Stimulated activated CD8-positive, alpha-beta memory T cell treated with anti-CD3 and anti-CD28 coated beads, Interleukin-12 subunit alpha, Interleukin-12 subunit beta, amount 100 ng/mL, for 1 hour (primary cell): Measurements from ENCODE around the gene FAM131C.

Experiments
- DNase-seq: peaks from one replicate; pipeline ENCODE4 v3.0.0-alpha.2; 2020; ENCODE audit warnings: low read depth

The FAM131C gene

DNA sequence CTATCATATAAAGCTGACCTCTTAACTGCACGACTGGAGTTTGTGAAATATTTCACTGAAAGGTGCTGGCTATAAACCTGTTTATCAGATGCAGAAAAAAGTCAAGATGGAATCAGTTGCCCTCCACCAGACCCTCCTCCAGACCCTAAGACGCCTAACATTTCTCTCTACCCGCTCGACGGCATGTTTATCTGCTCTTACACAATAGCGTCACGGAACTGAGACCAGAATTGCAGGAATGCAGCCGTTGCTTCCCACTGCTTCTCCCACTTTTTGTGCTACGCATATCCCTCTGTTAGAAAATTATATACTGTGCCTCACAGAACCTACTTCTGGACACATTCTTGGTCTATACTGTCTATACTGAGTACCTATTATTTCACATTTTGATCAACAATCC is 28.2 kb upstream of the FAM131C start:
- no peak for DNase-seq

DNA sequence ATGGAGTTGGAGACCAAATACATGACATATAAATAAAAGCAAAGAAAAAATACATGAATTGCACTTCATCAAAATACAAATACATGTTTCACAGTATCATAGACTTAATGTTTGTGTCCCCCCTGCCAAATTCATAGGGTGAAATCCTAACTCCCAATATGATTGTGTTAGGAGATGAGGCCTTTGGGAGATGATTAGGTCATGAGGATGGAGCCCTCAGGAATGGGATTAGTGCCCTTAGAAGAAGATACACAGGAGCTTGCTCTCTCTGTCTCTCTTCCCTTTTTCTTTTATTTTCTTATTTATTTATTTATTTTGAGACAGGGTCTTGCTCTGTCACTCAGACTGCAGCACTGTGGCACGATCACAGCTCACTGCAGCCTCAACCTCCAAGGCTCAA is 26.0 kb upstream of the FAM131C start:
- DNase-seq = no peak

DNA sequence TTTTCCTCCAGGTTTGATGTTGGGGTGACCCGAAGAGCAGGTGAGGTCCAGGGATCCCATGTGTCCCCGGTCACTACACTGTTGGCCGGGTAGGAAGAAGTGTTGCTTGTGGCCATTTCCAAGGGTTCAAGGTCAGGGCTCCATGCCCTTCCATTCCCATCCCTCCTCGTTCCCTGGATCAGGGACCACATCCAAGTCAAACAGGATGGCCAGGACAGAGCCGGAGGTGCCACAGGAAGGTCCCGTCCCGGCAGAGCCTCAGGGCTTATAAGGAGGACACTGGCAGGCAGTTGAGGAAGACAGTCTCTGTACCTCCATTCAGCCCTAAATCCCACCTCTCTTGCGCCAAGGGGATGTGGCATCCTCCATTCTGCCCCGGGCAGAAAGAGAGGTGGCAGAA is 22.0 kb upstream of the FAM131C start:
- no peak for DNase-seq

DNA sequence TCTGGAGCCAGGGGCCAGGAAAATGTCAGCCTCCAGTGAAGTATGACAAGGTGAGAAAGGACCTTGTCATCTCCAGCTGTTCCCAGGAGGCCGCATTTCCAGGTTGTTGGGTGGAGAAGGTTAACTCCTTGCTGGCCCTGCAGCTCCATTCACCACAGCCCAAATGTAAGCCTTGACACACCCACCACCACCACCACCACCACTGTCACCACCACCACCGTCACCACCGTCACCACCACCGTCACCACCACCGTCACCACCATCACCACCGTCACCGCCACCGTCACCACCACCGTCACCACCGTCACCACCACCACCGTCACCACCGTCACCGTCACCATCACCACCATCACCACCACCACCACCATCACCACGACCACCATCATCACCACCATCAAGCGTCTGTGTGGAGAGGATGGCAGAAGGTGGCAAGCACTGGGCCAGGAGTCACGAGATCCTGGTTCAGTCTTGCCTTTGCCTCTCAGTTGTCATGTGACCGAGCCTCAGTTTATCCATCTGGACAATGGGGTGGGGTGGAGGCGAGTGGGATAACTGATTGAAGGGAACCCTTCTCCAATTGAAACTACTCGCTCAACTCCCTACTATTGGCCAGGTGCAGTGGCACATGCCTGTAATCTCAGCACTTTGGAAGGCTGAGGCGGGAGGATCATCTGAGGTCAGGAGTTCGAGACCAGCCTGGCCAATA is 21.2 kb upstream of the FAM131C start:
- DNase-seq = no peak

DNA sequence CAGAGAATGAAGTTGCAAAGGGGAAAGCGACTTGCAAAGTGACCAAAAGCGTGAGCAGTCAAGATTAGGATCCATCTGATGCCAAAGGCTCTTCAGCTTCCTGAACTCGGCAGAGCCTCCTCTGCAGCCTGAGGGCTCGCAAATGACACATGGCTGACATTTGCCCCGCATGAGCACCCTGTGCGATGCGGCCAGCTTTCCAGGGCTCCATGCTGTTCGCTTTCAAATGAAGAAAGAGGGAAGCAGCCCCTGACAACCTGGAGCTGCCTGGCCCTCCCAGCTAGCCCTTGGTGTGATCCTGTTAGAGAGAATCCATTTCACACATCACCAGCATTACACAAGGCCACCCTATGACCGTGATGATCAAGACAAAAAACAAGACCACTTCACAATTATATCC is 20.2 kb upstream of the FAM131C start:
- no peak for DNase-seq

DNA sequence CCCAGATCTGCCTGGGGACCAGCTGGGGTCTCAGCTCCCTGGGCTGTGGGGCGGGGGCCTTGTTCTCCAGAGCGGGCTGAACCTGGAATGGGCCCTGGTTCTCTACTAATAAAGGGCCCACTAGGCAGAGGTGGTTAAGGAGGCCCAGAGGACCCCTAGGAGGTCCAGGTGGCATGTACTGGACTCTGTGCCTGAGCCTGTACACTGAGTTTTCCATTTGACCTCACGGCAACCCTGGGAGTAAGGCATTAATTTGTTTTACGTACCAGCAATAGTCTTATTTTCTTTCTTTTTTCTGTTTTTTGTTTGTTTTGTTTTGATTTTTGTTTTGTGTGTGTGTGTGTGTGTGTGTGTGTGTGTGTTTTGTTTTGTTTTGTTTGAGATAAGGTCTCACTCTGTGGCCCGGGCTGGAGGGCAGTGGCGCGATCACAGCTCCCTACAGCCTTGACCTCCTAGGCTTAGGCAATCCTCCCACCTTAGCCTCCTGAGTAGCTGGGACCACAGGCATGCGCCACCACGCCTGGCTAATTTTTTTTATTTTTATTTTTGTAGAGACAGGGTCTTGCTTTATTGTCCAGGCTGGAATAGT is 19.6 kb upstream of the FAM131C start:
- DNase-seq = no peak

DNA sequence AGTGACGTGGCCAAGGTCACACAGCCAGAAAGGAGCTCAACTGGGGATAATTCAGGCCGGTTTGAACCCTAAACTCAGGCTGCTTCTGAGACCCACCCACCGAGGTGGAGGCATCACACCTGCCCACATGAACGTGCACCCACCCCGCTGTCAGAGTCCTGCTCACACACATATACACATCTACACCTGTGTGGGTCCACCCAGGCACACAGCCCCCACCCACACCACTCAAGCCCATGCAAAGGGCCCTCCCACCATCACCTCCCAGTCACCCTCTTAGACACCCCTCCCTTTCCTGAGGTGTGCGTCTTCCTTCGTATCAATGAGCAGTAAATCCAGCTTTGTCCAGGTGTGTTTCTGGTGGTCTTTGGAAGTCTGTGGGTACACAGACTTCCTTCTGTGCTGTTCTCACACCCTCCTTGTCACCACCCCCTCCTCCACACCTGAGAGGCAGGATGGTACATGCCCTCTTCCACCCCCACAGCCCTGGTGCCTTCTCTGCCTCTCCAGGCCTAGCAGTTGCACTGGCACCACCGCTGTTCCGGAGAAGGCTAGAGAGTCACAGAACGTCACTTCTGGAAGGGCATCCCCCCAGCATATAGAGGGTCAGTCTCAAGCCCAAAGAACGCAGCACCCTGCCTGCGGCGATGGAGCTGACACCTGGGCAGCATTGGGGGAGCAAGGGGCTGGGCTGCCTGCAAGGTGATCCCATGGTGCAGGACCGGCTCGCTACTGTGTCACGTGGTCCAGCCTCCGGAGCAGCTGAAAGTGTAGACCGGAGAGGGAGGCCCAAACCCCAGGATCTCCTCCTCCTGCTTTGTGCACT is 18.9 kb upstream of the FAM131C start:
- DNase-seq = no peak

DNA sequence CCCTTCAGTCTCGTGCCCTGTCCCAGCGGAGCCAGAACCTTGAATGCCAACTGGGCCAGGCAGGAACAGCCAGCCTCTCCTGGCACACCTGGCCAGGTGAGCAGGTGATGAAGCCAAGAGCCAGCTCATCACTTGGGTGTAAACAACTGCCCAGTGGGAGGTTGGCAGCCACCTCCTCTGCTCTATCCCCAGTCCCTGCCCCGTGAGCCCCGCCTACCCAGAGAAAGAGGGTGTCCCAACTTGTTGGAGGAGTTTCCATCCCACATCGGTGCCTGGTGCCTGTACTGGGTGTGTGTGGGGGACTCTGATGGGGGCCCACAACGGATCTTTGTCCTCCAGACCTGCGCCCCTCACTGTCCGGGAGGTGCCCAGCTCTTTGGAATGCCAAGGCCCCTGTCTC is 17.8 kb upstream of the FAM131C start:
- no peak for DNase-seq

DNA sequence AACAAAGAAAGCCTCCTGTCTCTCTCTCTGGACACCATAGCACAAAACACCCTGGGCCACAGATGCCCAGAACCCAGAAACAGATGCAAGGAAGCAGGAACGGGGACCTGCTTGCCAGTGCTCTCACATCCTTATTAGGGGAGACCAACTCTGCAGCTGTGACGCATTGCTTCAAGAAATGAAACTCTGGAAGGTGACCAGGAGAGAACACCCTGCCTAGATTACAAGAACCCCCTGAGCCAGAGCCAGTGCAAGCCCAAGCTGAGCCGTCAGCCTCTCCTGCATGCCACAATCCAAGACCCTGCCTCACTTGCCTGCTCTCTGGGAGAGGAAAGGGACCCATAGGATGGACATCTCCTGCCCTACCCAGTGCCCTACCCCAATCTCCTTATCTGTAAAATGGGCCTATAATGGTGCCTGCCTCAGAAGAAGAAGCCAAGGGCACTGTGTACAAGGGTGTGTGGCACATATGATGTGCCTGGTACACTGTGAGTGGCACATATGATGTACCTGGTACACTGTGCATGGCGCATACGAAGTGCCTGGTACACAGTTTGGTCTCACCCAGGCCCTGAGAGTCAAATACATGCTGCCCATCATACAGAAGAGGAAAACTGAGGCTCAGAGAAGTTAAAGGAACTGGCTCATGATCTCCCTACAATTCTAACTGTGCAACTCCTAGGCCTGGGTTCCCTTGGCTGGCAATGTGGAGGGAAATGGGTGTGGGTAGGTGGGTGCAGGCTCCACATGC is 16.8 kb upstream of the FAM131C start:
- DNase-seq = no peak

DNA sequence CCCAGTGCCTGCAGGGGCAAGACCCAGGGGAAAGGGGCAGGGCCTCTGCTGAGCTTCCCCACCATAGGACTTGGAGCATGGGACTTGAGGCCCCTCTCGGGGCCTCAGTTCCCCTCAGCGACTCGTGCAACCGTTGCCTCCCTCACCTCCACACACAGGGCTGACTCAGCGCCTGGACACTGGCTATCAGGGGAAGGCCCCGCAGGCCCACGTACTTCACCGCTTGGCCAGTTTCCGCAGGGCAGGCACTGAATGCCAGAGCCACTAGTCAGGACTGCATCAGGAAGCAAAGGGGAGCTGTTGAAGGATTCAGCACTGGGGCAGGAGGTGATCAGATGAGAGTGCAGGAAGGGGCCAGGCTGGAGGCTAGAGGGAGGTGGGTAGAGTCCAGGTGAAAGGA is 15.5 kb upstream of the FAM131C start:
- DNase-seq = no peak

DNA sequence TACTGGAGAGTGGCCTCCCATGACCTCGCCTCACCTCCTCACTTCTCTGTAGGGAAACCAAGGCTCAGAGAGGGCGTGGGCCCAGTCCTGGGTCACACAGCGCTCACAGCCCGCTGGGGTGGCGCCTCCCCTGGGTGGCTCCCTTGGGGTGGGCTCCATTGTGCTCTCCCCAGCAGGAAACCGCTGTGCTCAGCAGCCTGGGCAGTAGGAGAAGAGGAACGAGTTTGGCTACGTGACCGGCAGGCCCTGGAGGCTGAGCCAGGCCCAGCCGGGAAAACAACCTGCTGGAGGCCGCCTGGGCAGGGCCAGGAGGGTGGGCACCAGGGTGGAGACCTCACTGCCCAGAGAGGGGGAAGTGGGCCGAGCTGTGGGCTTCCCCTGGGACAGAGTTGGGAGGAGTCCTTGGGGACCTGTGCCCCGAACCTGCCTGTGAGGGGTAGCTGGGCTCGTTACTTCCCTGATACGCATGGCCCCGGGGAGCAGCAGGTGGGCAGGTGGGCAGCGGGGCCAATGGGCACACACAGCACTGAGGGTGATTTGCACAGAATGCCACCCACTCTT is 15.0 kb upstream of the FAM131C start:
- DNase-seq = no peak

DNA sequence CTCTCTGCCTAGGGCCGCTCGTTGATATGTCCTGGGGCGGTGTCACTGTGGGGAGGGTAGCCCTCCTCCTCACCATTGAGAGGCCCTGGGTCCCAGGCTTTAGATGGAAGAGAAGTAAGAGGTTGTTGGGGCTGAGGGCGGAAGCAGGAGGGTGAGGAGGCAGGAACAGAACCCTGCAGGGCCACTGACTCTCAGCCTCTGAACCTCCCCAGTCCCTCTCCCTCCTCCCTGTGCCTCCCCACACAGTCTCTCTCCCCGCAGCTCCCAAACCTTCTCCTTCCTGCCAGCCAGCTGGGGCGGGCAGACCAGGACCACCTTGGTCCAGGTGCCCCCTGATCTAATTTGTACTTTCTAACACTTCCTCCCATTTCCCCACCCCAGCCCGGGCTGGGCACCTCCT is 14.3 kb upstream of the FAM131C start:
- DNase-seq = no peak

DNA sequence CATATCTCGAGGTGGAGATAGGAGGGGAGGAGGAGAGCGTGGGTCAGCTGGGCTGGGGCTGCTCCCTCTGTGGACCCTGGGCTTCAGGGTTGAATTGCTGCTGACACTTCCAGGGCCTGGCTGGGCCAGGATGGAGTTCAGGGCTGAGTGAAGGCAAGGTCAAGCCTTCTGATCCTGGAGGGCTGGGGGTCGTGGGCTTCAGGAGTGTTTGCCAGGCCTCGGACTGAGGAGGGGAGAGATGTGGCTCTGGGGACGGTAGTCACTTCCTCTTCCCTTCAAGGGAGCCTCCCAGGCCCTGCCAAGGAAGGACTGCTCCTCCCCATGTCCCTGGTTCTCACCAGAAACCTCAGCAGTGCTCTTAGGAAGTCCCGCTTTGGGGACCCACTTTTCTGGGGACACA is 12.1 kb upstream of the FAM131C start:
- DNase-seq = no peak

DNA sequence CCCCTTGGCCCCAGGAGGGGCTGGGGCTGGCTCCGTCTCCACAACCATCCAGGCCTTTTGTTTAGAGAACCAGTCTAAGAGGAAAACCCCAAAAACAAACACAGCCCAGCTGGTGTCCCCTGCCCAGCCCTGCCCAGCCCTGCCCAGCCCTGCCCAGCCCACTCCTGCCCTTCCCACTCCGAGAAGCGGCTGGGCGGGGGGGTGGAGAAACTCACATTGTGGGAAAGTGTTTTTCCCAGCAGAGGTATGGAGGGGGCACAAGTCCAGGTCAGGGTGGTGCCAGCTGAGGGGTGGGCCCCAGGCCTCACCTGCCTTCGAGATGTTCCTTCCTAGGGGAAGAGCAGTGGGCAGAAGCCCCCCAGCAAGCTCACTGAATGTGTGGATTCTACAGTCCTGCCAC is 10.0 kb upstream of the FAM131C start:
- DNase-seq = no peak

DNA sequence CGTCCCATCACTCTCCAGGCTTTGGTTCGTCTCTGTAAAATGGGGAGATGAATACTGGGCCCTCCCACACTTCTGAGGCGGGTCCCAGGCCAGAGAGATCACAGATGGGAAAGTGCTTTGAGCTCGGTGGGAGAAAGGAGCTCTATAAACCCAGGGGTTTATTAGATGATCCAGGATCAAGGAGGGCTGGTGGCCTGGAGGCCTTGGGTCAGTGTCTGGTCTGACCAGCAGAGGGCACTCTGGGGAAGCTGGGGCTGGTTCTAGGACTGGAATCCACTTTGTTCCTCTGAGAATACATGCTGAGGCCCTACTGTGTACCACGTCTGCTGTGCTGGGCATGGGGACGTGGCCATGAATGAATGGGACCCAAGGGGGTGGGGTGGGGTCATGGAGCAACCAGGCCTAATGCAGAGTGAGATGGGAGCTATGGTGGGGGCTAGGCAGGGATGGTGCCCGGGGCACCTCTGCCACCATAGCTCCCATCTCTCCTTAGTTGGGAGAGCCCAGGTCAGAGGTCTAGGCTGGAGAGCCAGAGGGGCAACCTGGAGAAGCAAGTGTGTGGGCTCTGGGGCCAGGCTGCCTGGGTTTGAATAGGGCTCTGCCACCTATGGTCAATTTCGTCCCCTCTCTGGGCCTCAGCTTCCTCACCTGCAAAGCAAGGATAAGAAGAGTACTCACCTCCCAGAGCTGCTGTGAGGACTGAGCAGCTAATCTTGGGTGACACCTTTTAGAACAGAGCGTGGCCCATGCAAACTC is 9.0 kb upstream of the FAM131C start:
- peak; percentile 30 for DNase-seq

DNA sequence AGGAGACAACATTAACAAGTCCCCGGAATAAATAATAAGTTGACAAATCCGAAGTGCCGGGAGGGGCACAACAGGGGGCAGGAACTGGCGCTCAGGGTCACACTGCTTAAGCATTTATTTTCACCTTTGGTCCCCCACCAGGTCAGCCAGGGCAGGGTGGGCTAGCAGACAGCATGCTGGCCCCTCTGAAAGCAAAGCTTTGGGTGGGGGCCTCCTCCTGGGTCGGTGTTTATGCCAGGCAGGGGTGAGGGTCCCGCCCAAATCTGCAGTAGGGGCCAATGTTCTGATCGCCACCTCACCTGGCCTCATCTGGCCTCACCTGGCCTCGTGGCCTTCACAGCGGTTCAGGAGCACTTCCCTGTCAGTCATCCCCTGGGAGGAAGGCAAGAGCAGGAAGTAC is 8.2 kb upstream of the FAM131C start:
- DNase-seq = no peak

DNA sequence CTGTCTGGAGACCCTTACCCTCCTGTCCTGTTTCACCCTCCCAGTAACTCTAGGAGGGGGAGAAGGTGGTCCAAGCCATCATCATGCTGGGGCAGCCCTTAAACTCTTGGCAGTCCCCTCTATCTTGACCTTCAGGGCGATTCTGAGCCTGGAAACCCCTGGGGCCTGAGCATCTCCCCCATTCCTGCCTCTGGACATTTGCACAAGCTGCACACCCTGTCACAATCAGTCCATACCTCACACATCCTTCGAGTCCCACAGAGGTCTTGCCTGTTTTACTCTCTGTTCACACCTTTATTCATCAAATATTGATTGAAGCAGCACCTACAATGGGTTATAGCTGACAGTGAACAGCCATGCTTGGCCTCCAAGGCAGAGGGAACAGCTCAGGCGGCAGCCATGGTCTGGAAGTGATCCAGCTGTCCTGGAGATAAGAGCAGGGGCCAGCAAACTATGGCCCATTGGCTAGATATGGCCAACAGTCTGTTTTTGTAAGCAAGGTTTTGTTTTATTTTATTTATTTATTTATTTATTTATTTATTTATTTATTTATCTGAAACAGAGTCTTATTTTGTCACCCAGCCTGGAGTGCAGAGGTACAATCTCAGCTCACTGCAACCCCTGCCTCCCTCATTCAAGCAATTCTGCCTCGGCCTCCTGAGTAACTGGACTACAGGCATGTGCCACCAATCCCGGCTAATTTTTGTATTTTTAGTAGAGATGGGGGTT is 7.1 kb upstream of the FAM131C start:
- DNase-seq = no peak

DNA sequence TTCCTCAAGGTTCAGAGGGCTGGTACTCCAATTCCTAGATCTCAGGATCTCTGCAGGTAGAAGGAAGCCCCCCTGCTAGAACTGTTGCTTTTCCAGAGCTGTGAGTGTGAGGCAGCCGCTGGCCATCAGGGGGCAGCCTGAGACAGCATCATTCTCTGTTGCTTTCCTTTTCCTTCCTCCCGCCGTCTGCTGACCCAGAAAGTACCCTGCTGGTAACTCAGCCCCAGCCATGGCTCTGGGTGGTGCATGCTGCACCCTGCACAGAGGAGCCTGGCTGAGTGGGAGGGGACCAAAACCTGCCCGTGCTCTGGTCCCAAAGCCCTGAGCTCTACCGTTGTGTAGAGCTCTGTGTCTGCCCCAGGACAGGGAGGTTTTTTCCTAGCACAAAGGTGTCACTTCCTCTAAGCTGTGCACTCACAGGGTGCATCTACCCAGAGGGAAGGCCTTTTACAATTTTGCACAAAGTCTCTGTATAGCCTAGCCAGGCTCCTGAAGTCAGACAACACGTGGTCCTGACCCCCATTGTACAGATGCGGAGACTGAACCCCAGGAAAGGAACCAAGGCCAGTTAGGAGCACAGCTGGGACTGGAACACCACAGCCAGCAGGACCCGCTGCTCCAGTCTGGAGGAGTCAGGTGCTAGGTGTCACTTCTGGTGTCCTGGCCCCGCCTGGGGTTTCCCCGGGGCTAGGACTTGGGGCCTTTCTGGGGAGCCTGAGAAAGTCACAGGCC is 5.6 kb upstream of the FAM131C start:
- DNase-seq = peak; percentile 55

DNA sequence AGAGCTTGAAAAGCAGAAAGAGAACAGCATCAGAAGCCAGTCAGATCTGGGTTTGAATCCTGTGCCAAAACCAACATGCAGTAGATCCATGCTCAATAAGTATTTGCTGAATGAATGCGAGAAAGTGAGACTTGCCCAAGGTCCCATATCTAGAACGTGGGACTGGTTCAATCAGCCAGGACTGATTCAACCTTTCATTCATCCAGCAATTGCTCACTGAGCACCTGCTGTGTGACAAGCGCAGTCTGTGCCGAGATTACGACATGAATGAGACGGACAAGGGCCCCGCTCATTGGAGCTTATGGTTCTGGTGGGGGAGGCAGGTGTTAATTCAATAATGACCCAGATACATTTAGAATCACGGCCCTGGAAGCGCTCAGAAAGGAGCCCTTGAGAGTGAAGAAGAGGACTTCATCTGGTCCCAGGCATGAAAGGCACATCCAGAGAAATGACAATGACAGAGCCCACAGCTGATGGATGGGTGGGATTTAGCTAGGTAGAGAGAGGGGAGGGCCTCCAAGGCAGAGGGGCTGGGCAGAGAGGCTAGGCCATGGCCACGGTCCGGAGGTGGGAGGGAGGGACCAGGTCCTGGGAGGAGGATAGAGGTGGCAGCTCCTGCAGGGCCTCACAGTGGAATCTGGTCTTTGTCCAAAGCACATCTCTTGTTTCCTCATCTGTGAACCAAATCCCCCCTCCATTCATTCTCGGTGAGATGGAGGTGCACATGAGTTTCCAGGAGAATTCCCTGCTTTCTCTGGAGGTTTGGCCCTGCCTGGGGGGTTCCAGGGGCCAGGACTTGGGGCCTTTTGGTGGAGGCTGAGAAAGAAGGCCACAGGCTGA is 4.2 kb upstream of the FAM131C start:
- no peak for DNase-seq
